Measurements from ENCODE around the gene ABHD5.

The ABHD5 gene

GRCh38 chr3:43685921-43686320 is 4.8 kb upstream of the ABHD5 start:
- no peak for DNase-seq (ENCODE audit: low read depth)

DNA sequence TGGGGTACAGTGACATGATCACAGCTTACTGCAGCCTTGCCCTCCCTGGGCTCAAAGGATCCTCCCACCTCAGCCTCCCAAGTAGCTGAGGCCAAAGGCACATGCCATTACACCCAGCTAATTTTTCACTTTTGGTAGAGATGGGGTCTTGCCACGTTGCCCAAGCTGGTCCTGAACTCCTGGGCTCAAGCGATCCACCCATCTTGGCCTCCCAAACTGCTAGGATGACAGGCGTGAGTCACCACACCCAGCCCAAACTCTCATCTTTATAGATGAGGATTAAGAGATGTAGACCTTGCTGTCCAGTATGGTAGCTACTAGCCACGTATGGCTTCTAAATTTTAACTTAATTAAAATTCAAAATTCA is 4.4 kb upstream of the ABHD5 start:
- DNase-seq (ENCODE audit: low read depth), result no peak

GRCh38 chr3:43686700-43687498 is 3.8 kb upstream of the ABHD5 start:
- no peak for DNase-seq (ENCODE audit: low read depth)

- DNase-seq (ENCODE audit: low read depth), result no peak
These were observed 3.3 kb upstream of the ABHD5 start for GRCh38 chr3:43687499-43687811.

DNA sequence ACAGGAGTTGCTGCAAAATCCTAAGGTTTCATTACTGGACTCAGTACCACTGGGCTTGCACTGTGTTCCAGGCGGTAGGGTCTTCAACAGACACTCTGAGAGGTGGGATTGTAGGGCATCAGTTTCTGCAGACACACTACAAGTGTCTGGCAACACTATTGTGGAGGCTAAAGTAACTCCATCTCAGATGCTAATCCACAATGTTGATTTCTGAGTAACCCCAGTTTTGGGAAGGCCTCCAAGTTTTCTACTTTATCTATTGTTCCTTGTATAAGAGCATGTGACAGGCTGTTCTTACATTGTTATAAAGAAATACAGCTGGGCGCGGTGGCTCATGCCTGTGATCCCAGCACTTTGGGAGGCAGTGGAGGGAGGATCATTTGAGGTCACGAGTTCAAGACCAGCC is 2.5 kb upstream of the ABHD5 start:
- no peak for DNase-seq (ENCODE audit: low read depth)

DNA sequence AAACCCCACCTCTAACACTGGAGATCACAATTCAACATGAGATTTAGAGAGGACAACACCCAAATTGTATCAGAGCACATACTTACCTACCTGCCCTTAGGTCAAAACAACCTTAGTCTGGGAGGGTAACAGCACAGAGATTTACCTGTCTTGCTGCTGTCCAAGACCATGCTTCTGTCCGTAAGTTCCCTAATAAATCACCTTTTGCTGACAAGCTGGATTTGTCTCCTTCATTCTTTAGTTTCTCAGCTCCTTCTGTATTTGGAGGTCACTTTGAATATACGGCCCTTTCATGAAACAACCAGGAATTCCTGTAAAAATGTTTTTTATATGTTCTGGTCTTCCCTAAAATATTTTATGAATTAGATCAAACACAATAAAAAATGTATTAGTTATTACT is 1.6 kb upstream of the ABHD5 start:
- DNase-seq (ENCODE audit: low read depth), result no peak

DNA sequence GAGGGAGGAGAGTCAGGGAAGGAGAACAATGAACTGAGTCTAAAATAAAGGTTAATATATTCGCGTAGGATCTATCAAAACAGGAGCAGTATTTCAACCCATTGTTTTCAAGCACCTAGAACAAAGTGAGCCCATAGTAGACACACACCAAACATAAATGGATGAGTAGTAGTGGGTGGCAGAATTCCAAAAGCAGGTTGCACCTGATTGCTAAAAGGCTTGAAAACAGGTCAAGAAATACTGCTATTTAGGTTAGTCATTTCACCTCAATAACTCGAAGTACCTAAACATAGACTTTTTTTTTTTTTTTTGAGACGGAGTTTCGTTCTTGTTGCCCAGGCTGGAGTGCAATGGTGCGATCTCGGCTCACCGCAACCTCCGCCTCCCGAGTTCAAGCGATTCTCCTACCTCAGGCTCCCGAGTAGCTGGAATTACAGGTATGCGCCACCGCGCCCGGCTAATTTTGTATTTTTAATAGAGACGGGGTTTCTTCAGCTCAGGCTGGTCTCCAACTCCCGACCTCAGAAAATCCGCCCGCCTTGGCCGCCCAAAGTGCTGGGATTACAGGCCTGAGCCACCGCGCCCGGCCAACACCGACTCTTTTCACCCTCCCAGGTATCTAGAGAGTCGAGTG is 855 bp upstream of the ABHD5 start:
- DNase-seq (ENCODE audit: low read depth), result no peak

- DNase-seq (ENCODE audit: low read depth), result no peak
These were observed 620 bp downstream of the ABHD5 start for GRCh38 chr3:43691120-43691995.

GRCh38 chr3:43692085-43692855 is 1.5 kb downstream of the ABHD5 start:
- DNase-seq (ENCODE audit: low read depth), result no peak

DNA sequence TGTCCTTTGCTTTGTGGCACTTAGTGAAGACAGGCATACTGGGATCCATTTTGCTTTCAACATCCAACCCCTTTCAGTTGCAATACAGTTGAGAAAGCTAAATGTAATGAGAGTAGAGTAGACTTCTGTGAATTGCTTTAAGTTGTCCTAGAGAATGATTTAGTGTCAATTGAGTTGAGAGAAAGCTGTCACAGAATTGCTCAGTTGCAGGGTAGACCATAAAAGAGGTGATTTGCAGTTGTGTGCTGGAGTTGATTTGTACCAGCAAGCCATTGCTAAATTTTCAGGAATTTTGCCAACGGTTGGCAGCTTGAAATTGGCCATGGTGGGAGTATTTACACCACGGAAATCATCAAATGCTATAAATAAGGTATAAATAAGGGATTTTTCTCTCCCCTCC is 2.2 kb downstream of the ABHD5 start:
- no peak for DNase-seq (ENCODE audit: low read depth)

GRCh38 chr3:43693594-43693993 is 2.9 kb downstream of the ABHD5 start:
- DNase-seq (ENCODE audit: low read depth), result no peak

- DNase-seq (ENCODE audit: low read depth), result no peak
These were observed 4.7 kb downstream of the ABHD5 start for GRCh38 chr3:43695443-43695842.

DNA sequence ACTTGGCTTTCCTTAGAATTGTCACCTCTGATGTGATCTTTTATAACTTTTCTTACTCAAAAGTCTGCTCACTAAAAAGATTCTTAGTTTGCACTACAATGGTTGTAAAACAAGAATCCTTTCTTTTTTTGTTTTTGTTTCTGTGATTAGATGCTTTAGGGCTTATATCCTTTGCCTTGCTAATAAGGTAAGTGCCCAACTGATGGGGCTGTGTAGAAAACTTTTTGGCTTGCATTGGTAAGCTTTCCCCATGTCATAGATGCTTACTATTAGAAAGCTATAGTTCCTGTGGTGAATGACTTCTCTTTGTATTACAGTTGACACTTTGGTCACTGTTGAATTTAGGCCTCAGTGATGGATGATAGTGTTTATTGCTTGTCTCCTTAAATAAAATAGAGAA is 5.1 kb downstream of the ABHD5 start:
- DNase-seq (ENCODE audit: low read depth), result no peak

DNA sequence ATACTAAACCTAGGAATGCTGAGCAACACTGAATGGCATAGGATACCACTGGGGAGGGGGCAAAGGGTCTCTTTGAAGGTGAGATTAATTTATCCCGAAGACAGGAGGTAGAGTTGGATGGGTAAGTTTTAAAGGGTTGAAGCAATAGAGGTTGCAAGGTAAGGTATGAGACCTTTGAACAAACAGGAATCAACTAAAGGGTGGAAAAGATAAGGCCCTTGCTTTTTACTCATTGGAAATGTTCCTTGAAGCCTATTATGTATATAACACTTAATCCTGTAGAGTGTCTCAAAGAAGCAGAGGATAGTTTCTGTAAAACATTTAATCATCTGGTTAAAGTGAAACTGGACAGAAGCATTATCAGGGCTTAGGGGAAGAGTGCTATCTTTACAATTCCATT is 5.7 kb downstream of the ABHD5 start:
- DNase-seq (ENCODE audit: low read depth), result no peak

DNA sequence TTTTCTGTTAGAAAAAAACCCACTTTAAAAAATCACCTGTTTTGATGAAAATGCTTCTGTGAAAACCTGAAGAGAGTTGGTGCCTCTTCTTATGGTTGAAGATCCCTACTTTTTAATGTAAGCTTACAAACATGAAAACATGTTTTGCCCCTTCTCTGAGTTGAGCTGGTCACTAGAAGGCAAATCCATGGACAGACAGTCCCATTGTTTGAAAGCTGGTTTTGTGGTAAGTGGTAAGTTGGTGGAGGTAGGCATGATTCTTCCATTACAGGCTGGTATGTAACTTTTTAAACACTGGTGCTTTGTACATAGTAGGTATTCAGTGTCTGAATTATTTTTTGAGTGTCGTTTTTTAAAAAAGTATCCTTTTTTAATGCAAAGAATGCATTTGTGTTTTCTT is 6.1 kb downstream of the ABHD5 start:
- no peak for DNase-seq (ENCODE audit: low read depth)

- DNase-seq (ENCODE audit: low read depth), result no peak
These were observed 9.1 kb downstream of the ABHD5 start for GRCh38 chr3:43699864-43700263.

DNA sequence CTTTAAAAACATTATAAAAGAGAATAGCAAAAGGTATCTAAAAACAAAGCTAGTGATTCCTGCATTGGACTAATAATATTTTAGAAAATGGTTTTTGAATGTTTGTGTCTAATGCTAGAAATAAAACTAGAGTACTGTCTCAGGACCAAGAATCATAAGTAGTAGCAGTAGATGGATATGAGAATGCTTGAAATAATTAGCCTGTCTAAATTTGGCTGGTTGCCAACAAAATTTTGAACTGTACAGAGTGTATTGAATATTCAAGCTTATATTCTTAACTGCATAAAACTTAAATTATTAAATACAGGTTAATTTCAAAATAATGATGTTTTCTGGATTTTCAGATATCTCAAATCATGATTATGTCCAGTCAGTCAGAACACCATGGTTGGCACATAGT is 14.0 kb downstream of the ABHD5 start:
- DNase-seq (ENCODE audit: low read depth), result no peak

GRCh38 chr3:43706342-43706741 is 15.6 kb downstream of the ABHD5 start:
- DNase-seq (ENCODE audit: low read depth), result no peak

DNA sequence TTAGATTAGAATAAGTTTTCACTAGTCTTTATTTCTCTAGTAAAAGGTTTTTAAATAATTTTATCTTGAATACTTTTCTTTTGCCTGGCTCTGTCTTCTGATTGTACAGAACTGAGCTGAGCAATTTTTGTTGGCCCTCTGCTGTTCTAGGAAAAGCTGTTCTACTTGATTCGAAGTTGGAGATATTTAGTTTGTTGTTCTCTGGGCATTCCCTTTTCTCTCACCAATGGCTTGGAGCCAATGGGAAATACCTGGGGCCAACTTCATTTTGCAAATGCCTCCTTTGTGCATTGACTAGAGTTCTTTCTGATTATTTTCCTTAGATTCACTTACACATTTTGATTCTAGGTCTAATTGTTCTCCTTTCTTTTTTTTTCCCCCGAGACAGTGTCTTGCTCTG is 16.5 kb downstream of the ABHD5 start:
- no peak for DNase-seq (ENCODE audit: low read depth)

GRCh38 chr3:43707998-43708397 is 17.3 kb downstream of the ABHD5 start:
- no peak for DNase-seq (ENCODE audit: low read depth)

DNA sequence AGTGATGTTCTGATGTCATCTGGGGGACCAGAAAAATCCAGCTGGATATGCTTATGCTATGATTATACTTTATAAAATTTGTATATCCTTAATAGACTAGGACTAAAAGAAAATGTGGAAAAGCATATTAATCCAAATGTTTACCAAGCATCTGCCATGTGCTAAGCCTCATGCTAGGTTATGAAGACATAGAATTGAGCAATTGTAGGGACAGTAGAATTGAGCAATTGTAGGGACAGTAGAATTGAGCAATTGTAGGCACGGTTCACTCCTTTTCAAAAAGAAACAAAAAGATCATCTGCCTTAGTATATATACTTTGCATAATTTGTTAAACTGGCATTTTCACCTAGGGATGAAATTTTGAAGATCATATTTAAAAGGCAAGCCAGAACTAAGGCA is 18.3 kb downstream of the ABHD5 start:
- no peak for DNase-seq (ENCODE audit: low read depth)

- no peak for DNase-seq (ENCODE audit: low read depth)
These were observed 19.9 kb downstream of the ABHD5 start for GRCh38 chr3:43710607-43711006.

Data from GM04504 (cell line).